OCI-M2 (cell line): ENCODE results near the gene QSOX1.

Source experiments
- DNase-seq: peaks from one replicate; lab custom pipeline; 2025; ENCODE audit not compliant: unreplicated experiment; lab: John Stamatoyannopoulos, UW

QSOX1 gene

DNA sequence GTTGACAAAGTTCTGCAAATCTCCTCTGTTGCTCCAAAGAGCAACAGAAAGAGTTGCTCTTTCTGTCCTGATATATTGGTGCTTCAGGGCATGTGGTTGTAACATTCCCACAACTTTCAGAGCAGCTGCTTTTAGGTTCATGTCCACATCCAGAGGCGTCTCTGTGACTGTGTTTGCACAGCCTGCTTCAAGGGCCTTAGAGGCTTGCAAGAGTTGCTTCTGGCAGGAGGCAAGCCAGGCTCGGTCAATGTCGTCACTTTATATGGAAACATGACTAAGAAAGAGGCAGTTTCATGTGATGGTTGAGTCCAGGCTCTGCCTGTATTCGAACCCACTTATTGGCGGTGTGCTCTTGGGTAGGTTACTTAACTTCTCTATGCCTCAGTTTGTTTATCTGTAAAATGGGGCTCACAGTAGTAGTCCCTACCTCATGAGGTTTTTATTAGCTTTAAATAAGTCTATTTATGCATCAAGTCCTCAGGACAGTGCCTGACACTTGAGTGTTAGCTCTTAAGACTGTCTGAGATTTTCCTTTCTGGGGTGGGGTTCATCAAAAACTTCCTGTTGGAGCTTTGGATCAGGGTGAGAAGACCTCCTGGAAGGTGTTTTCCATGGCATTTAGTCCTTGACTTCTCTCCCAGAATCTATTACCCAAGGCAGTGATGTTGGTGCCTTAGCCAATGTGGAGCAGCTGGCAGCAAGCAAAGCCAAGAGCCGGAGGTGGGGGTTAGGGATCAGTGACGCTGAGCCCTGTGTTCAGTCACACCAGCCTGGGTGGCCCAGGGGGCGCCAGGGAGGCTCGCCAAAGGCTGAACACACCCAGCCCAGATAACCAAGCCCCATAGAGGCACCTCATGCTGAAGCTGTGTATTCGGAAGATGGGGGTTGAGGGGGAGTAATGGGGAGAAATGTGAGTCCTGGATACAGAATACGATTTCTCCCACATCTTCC is 94.3 kb downstream of the QSOX1 start:
- no peak for DNase-seq

DNA sequence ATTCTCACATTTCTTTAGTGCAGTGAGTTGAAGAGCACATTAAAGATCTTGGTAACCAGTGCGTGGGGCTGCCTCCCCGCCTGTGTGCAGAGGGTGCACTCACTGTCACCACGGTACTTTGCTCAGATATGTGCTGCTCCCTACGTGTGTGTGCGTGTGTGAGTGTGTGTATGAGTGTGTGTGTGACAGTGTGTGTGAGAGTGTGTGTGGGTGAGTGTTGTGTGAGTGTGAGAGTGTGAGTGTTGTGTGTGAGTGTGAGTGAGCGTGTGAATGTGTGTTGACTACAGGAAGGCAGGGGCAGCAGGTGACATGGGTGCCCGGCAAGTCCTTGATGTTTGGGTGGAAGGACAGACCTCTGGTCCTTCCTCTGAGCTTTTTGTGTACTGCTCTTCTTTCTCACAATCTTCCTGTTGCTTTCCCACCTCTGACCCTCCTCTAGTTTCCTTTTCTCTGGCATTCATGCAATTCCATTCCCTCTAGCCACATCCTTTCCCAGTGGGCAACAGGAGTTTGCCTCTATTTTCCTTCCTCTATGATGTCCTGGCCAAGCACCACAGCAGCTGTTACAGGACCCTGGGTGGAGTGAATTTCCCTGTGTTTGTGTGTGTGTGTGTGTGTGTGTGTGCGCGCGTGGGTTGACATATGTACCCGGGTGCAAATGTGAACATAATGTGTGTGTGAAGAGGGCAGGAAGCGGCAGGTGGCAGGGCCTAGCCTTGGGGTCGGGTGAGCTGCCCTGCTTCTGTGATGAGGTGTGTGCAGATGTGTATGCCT is 95.2 kb downstream of the QSOX1 start:
- no peak for DNase-seq

DNA sequence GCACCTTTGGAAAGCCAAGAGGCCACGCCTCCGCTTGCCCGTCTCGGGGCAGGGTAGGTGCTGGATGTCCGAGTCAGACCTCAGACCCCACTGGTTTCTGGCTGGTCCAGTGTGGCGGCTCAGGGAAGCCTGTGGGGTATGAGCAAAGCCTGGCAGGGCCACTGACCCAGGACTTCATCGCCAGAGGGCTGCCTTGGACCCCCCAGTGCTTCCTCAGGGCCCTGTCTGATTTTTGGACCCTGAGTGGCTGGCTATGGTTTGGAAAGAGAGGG is 95.8 kb downstream of the QSOX1 start:
- DNase-seq: no peak

DNA sequence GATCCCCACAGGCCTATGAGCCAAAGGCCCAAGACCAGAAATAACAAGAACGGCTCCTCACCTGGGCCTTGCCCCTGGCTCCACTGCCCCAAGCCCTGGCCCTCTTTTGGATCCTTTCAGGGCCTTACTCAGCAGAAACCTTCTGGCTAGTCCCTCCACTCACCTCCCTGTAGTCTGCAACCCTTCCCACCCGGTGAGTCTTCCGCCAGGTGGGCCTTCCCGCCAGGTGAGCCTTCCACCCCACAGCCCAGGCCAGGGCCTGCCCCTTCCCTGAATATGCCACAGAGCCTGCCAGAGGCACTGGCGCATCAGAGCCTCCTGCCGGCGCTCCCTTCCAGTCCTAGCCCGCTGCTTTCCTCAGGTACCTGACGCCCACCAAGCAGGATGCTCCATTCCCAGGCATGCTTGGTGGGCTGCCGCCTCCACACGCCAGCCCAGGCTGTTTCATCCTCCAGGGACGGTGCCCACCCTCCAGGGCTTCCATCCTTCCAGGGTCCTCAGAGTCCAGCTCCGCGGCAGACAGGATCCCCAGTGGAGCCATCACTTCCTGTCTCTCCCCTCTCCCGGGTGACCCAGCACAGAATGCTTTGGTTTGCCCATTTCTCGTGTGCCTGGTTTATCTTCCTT is 96.3 kb downstream of the QSOX1 start:
- DNase-seq: no peak

DNA sequence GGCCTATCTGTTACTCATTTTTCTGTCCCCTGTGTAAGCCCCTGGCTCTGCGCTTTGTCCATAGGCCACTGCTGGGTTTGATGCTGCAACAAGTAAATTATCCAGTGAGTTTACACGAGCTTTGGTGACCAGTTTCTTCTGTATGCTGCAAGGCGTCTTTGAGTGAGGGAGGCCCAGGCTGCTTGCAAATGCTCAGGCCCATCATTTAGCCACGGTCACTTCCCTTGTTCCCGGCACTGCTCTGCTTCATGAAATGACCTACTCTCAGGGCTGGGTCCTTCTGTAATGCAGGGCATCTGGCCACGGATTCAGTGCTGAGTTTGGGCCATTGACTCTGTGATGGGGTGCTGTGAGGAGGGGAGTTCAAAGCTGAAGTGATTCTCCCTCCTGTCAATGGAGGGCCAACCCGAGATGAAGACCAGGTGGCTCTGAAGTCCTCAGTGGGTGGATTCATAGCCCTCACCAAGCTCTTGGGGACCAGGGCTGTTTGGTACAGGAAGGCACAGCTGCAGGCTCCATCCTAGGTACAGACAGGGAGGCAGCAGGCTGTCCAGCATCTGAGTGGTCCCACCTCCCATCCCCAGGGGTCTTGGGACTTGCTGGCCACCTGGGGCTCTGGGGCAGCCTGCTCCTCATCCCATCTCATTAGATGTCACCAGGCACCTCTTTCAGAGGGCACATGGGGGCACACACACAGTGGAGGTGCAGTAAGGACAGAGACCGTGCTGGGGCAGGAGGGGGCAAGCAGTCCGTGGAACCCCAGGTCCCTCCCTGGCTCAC is 97.0 kb downstream of the QSOX1 start:
- no peak for DNase-seq

GRCh38 chr1:180252638-180253536 is 98.2 kb downstream of the QSOX1 start:
- DNase-seq: no peak
